Transverse colon (tissue), 4 donors: ENCODE results near the gene EP400. TPM values are rescaled to one million over a fixed set of nuclear protein-coding genes. Genes with fewer than 3 reads are reported as not detected.

Experiments used
- DNase-seq: peaks from one replicate; pipeline ENCODE4 v3.0.0-alpha.2; 2019
- H3K27ac ChIP-seq, 4 donors: fragments of 200-600 bp; sonication (generic); 2 replicates each; pipeline ENCODE4 v1.5.1; 2016 to 2018; ENCODE audit warnings: inconsistent platforms in 4 of 4
- H3K27me3 ChIP-seq: fragments of 200-600 bp; sonication (generic); 2 replicates; pipeline ENCODE4 v1.5.1; 2017; ENCODE audit warnings: inconsistent platforms
- H3K36me3 ChIP-seq, 4 donors: fragments of 200-600 bp; sonication (generic); 2 replicates each; pipeline ENCODE4 v1.5.1; 2017 to 2019; ENCODE audit warnings: inconsistent platforms in 4 of 4
- H3K4me1 ChIP-seq, 4 donors: fragments of 200-600 bp; sonication (generic); 2 replicates each; pipeline ENCODE4 v1.5.1; 2017 to 2020; ENCODE audit warnings: inconsistent platforms in 4 of 4
- H3K4me3 ChIP-seq, 4 donors: fragments of 200-600 bp; sonication (generic); 1 replicate in 1 of 4; 2 replicates in 3 of 4; pipeline versions ENCODE4 v1.5.1 to v1.6.1; 2017 to 2019; ENCODE audit warnings: inconsistent platforms in 4 of 4
- H3K9me3 ChIP-seq, 2 donors: fragments of 200-600 bp; sonication (generic); 2 replicates each; pipeline ENCODE4 v1.5.1; 2017 to 2019; ENCODE audit warnings: inconsistent platforms in 2 of 2
- CTCF ChIP-seq, 5 experiments: fragments of 200-600 bp in 3 of 5; fragments of 450-650 bp in 2 of 5; sonication (generic) in 3 of 5; IDR thresholded peaks; 1 replicate in 2 of 5; 2 replicates in 3 of 5; pipeline ENCODE4 v1.5.1; 2016 to 2017; ENCODE audit warnings: antibody characterized with exemption in 5 of 5, inconsistent platforms in 3 of 5, mild to moderate bottlenecking in 2 of 5, moderate library complexity in 1 of 5
- EP300 ChIP-seq: sonication (generic); formaldehyde crosslinking; IDR thresholded peaks from one replicate; pipeline ENCODE4 v1.6.1; 2017; ENCODE audit warnings: antibody characterized with exemption, low read depth
- POLR2A ChIP-seq: fragments of 450-650 bp; IDR thresholded peaks from one replicate; pipeline ENCODE4 v1.6.1; 2016; ENCODE audit warnings: antibody characterized with exemption, mild to moderate bottlenecking, moderate library complexity
- POLR2AphosphoS5 ChIP-seq, 3 donors: sonication (generic); formaldehyde crosslinking; IDR thresholded peaks; one replicate each; pipeline ENCODE4 v1.6.1; 2016; ENCODE audit warnings: antibody characterized with exemption in 3 of 3
- WGBS, 2 donors: methylation state at CpG; one replicate each; pipeline ENCODE4 v1.1.5; 2018; ENCODE audit warnings: low coverage in 1 of 2; 5-methylcytosine and 5-hydroxymethylcytosine counted together
- in situ Hi-C, 4 donors: fragments of 200-750 bp; cut with MboI; loops; one replicate each; pipeline versions ENCODE4 v1.15.0 to v1.15.1; 2017; ENCODE audit warnings: low sequenced_read_pairs in 3 of 4, low pct_ligation_motif_present in 1 of 4, low pct_unique_long_range_greater_than_20kb in 1 of 4
- intact Hi-C: fragments of 100-400 bp; cut with DNase I; formaldehyde crosslinking; loops from one replicate; pipeline ENCODE4 v1.15.1; 2023; ENCODE audit warnings: low total_unique reads
- small RNA-seq, 4 donors: library from RNA; depleted of rRNA; stranded (forward); fragments of <200 nt; gene quantifications; one replicate each; pipeline ENCODE3, GENCODE V24; 2016
- total RNA-seq, 4 donors: library from RNA; depleted of rRNA; stranded (reverse); fragments of >200 nt; gene quantifications; one replicate each; pipeline ENCODE4 v1.1.0, GENCODE V29; 2016

EP400 gene
- total RNA-seq, 4 donors from 2014 or later = 25.4 to 67.3 (median 37.5) TPM

DNA sequence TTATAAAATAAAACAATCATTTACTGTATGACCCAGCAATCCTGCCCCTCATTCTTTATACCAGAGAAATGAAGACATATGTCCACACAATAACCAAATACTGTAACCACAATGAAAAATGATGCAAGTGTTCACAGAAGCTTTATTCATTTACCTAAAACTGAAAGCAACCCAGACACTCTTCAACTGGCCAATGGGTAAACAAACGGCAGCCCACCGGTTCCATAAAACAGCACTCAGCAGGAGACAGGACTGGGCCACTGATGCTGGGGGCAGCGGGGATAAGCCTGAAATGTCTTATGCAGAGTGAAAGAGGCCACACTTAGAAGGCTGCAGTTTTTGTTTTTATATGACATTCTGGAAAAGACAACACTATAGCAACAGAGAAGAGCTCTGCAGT is 179.3 kb downstream of the EP400 start:
- H3K27me3 ChIP-seq = no peaks in the 10 kb centered on the region
- WGBS, 2 donors = 86% methylated on average over 3 of the region's 3 CpGs; no CpG with 5 or more reads in 1 of the 2 donors
- DNase-seq = no peak
- intact Hi-C loops = no loop called here
- in situ Hi-C loops = no loop called here
- H3K27ac ChIP-seq = no peak overlapping the region
- no peaks in the 10 kb centered on the region for H3K4me1 ChIP-seq
- H3K4me3 ChIP-seq = no peak overlapping the region
- no peak for TF ChIP-seq EP300
- TF ChIP-seq CTCF (IDR thresholded peaks at IDR 0.05) = no peak
- no peak for TF ChIP-seq POLR2A
- TF ChIP-seq POLR2AphosphoS5 (IDR thresholded peaks at IDR 0.05) = no peak
- H3K36me3 ChIP-seq = peaks cover 0 to 23% (median 2%) of the 10 kb centered on the region in 4 donors
- H3K9me3 ChIP-seq = no peaks in the 10 kb centered on the region

- Histone ChIP-seq H3K9me3 (no peaks in the 10 kb centered on the region), H3K27ac (no peak overlapping the region), H3K27me3 (no peaks in the 10 kb centered on the region), H3K4me1 (no peaks in the 10 kb centered on the region), H3K36me3 (peaks cover 0 to 21% (median 2%) of the 10 kb centered on the region in 4 donors), H3K4me3 (no peak overlapping the region)
- TF ChIP-seq POLR2AphosphoS5 (IDR thresholded peaks at IDR 0.05) = no peak
- TF ChIP-seq CTCF (IDR thresholded peaks at IDR 0.05) = no peak
- no peak for TF ChIP-seq POLR2A
- no peak for TF ChIP-seq EP300
- intact Hi-C loops = no loop called here
- no peak for DNase-seq
- in situ Hi-C loops = no loop called here
- WGBS, 2 donors = 80 to 92% methylated on average over 1 to 14 of the region's 14 CpGs
Observed at GRCh38 chr12:132130690-132131089, 180.9 kb downstream of the EP400 start.

Small RNA genes lying within 50 kb of the gene (small RNA-seq; reads per million reads assigned to genes)
- gene AC131009.3 = 0 reads per million in 4 donors
- gene AC137590.2 = 0 reads per million in 4 donors
- 2.3 to 5.7 (median 3.9) reads per million in 4 donors for gene SNORA49

Other genes with a start within 250 kb of the EP400 start
- gene SFSWAP, start 238.9 kb upstream of the EP400 start, total RNA-seq = 10 to 100 TPM; 45.9 to 66.2 (median 55.4) TPM
- 10 to 100 TPM in 2 of 4 donors, 1 to 10 TPM in 2; 2.6 to 23.6 (median 12.4) TPM for gene MMP17, start 121.5 kb upstream of the EP400 start, total RNA-seq
- 100 to 1,000 TPM in 1 of 4 donors, 10 to 100 TPM in 3; 17.5 to 140 (median 28.0) TPM for gene ULK1, start 55.3 kb upstream of the EP400 start, total RNA-seq
- 10 to 100 TPM; 11.9 to 48.8 (median 23.1) TPM for gene PUS1, start 20.7 kb upstream of the EP400 start, total RNA-seq
- 10 to 100 TPM in 3 of 4 donors, 1 to 10 TPM in 1; 5.3 to 52.7 (median 21.2) TPM for gene DDX51, start 194.4 kb downstream of the EP400 start, total RNA-seq
- 10 to 100 TPM in 2 of 4 donors, 1 to 10 TPM in 2; 5.2 to 12.6 (median 9.9) TPM for gene NOC4L, start 194.5 kb downstream of the EP400 start, total RNA-seq